WI38 (cell line): Measurements from ENCODE around the gene PDE4A.
"Not testable (repeated sequence)": the region's sequence is repeated elsewhere in the genome, so short reads cannot be mapped to it uniquely, and the experiment has no call there.

Source experiments
- H3K4me3 ChIP-seq: 2 replicates; pipeline ENCODE4 v1.5.1; 2011; ENCODE audit warnings: low read depth, mild to moderate bottlenecking, control low read depth, low read length
- CTCF ChIP-seq: IDR thresholded peaks from 2 replicates; pipeline ENCODE4 v1.5.1; 2012; ENCODE audit warnings: low read depth, mild to moderate bottlenecking, control low read depth, low read length

The PDE4A gene

DNA sequence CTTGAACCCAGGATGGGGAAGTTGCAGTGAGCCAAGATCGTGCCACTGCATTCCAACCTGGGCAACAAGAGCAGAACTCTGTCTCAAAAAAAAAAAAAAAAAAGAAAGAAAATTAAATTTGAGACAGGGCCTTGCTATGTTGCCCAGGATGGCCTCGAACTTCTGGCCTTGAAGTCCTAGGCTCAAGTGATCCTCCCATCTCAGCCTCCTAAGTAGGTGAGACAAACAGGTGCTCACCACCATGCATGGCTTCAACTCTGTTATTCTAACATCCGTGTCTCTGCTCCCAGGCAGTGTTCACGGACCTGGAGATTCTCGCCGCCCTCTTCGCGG, 40.3 kb downstream of the PDE4A start:
- no peak overlapping the region for H3K4me3 ChIP-seq
- no peak for TF ChIP-seq CTCF

GRCh38 chr19:10461047-10461949, 41.0 kb downstream of the PDE4A start:
- no peak overlapping the region for H3K4me3 ChIP-seq
- no peak for TF ChIP-seq CTCF

GRCh38 chr19:10462042-10462441, 41.7 kb downstream of the PDE4A start:
- not testable (repeated sequence) for H3K4me3 ChIP-seq

DNA sequence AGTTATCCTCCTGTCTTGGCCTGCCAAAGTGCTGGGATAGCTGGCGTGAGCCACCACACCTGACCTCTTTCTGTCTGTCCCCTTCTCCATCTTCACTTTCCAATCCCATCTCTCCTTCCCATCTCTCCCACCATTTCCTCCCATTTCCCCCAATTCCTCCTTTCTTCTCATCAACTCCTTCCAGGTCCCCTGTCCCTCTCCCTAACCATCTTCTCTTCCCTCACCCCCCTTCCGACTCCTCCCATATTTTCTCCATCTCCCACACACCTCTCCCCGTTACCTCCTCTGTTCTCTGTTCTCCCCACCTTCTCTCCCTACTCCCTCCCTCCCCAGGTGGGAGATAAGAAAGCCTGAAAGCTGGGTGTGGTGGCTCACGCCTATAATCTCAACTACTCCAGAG, 42.2 kb downstream of the PDE4A start:
- TF ChIP-seq CTCF: no peak
- no peak overlapping the region for H3K4me3 ChIP-seq

DNA sequence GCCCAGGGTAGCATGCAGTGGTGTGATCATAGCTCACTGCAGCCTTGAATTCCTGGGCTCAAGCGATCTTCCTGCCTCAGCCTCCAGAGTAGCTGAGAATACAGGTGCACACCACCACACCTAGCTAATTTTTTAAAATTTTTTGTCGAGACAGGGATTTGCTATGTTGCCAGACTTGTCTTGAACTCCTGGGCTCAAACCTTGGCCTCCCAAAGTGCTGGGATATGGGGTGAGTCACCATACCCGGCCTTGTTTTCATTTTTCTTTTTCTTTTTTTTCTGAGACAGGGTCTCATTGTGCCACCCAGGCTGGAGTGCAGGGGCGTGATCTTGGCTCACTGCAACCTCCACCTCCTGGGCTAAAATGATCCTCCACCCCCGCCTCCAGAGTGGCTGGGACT, 44.1 kb downstream of the PDE4A start:
- no peak for TF ChIP-seq CTCF
- no peak overlapping the region for H3K4me3 ChIP-seq

- TF ChIP-seq CTCF: no peak
- H3K4me3 ChIP-seq: no peak overlapping the region
Measured at GRCh38 chr19:10467104-10467706, 46.9 kb downstream of the PDE4A start.

DNA sequence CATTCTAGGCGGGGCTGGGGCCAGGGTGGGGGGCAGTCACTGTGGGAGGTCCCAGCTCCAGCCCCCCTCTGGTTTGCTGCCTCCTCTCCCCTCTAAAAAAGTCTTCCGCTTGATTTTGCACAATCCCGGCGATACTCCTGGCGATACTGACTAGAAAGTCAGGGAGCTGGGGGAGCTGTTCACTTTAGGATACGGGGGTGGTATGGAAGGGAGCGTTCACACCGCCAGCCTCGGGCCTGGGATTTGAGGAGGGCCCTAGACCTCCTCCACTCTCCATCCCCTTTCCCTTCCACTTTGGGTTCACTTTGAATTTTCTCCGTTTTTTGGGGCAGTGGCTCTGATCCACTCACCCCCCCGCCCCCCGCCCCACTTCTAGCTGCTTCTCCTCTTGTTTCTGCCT, 47.8 kb downstream of the PDE4A start:
- TF ChIP-seq CTCF: no peak
- no peak overlapping the region for H3K4me3 ChIP-seq
